H1 (cell line): ENCODE data around the gene STOML2. TPM values are rescaled to one million over a fixed set of nuclear protein-coding genes. Genes with fewer than 3 reads are reported as not detected.

ENCODE experiments used
- CTCF ChIA-PET: fragments of 300-600 bp; sonication (Branson Sonifier 250); formaldehyde crosslinking; loops from one replicate; lab custom pipeline; 2021; ENCODE audit not compliant: partially characterized antibody; lab: Charles Lee
- POLR2A ChIA-PET: fragments of 300-600 bp; sonication (Branson Sonifier 250); formaldehyde crosslinking; loops from one replicate; lab custom pipeline; 2021; ENCODE audit warnings: inconsistent platforms; ENCODE audit not compliant: partially characterized antibody; lab: Charles Lee
- DNase-seq, 2 experiments: peaks; one replicate each; pipeline versions ENCODE4 v3.0.0 to v3.0.0-alpha.2; 2010 to 2022; ENCODE audit warnings: low spot score in 2 of 2, low read depth in 1 of 2, mixed read lengths in 1 of 2
- FAIRE-seq: peaks from 2 replicates; lab custom pipeline; 2011; peaks lifted over from hg19 to GRCh38; lab: Jason Lieb, UNC
- H2AFZ ChIP-seq: 2 replicates; pipeline ENCODE4 v1.8.1; 2012; ENCODE audit warnings: low read length, inconsistent platforms
- H2AK5ac ChIP-seq: 2 replicates; pipeline ENCODE4 v1.6.1; 2013; ENCODE audit warnings: low read depth, low read length
- H2BK120ac ChIP-seq: replicated peaks from 2 replicates; pipeline ENCODE3; 2013; ENCODE audit warnings: low read depth, low read length, inconsistent platforms
- H2BK12ac ChIP-seq: 2 replicates; pipeline ENCODE4 v1.6.1; 2013; ENCODE audit warnings: low read depth, low read length
- H2BK15ac ChIP-seq: 2 replicates; pipeline ENCODE4 v1.6.1; 2013; ENCODE audit warnings: low read length
- H2BK20ac ChIP-seq: 2 replicates; pipeline ENCODE4 v1.6.1; 2013; ENCODE audit warnings: low read length
- H2BK5ac ChIP-seq: 2 replicates; pipeline ENCODE4 v1.6.1; 2013; ENCODE audit warnings: low read depth, low read length
- H3K14ac ChIP-seq: 2 replicates; pipeline ENCODE4 v1.6.1; 2013; ENCODE audit warnings: inconsistent platforms; ENCODE audit not compliant: insufficient read length
- H3K18ac ChIP-seq: 2 replicates; pipeline ENCODE4 v1.6.1; 2013; ENCODE audit warnings: low read length; ENCODE audit errors: extremely low read depth
- H3K23ac ChIP-seq: 2 replicates; pipeline ENCODE4 v1.6.1; 2013; ENCODE audit warnings: inconsistent platforms; ENCODE audit not compliant: insufficient read length
- H3K23me2 ChIP-seq: 2 replicates; pipeline ENCODE4 v1.6.1; 2013; ENCODE audit warnings: low read depth, low read length
- H3K27ac ChIP-seq: 2 replicates; pipeline ENCODE4 v1.6.1; 2011; ENCODE audit warnings: low read depth, low read length, inconsistent platforms
- H3K27me3 ChIP-seq, 4 experiments: replicated peaks in 1 of 4; 1 replicate in 1 of 4; 2 replicates in 3 of 4; pipeline versions ENCODE4 v1.6.1 to v1.8.1; 2011 to 2013; ENCODE audit warnings: low read length in 3 of 4, mild to moderate bottlenecking in 3 of 4, inconsistent platforms in 2 of 4, mixed read lengths in 2 of 4, moderate library complexity in 1 of 4; ENCODE audit not compliant: control insufficient read depth in 3 of 4, insufficient read depth in 3 of 4; ENCODE audit errors: extremely low read depth in 1 of 4
- H3K36me3 ChIP-seq, 4 experiments: 2 replicates each; pipeline versions ENCODE4 v1.6.1 to v1.8.1; 2011 to 2013; ENCODE audit warnings: mild to moderate bottlenecking in 4 of 4, low read length in 3 of 4, moderate library complexity in 2 of 4, control low read depth in 1 of 4, inconsistent platforms in 1 of 4; ENCODE audit not compliant: insufficient read depth in 4 of 4, control insufficient read depth in 2 of 4
- H3K4ac ChIP-seq: replicated peaks from 2 replicates; pipeline ENCODE3; 2013; ENCODE audit warnings: low read length, low read depth, mixed read lengths, inconsistent platforms; ENCODE audit not compliant: insufficient read length
- H3K4me1 ChIP-seq, 4 experiments: replicated peaks in 1 of 4; 1 replicate in 1 of 4; 2 replicates in 3 of 4; pipeline versions ENCODE4 v1.6.1 to v1.8.1; 2011 to 2013; ENCODE audit warnings: low read length in 3 of 4, inconsistent platforms in 2 of 4, mixed read lengths in 1 of 4; ENCODE audit not compliant: insufficient read depth in 4 of 4, control insufficient read depth in 3 of 4
- H3K4me2 ChIP-seq, 2 experiments: 2 replicates each; pipeline versions ENCODE4 v1.6.1 to v1.8.1; 2011 to 2013; ENCODE audit warnings: low read depth in 2 of 2, low read length in 2 of 2, control low read depth in 1 of 2, inconsistent platforms in 1 of 2, mild to moderate bottlenecking in 1 of 2; ENCODE audit not compliant: insufficient read depth in 1 of 2
- H3K4me3 ChIP-seq, 4 experiments: fragments of 200-600, 300-600 bp in 1 of 4; sonication (generic), shearing (Covaris generic), sonication (Bioruptor Twin) in 1 of 4; 2 replicates each; pipeline versions ENCODE4 v1.5.1 to v1.8.1; 2011 to 2016; ENCODE audit warnings: low read length in 4 of 4, low read depth in 3 of 4, control low read depth in 2 of 4, inconsistent platforms in 2 of 4, mild to moderate bottlenecking in 2 of 4, mixed read lengths in 1 of 4, moderate library complexity in 1 of 4; ENCODE audit not compliant: insufficient read depth in 2 of 4; ENCODE audit errors: extremely low read depth in 1 of 4
- H3K56ac ChIP-seq: replicated peaks from 2 replicates; pipeline ENCODE3; 2013; ENCODE audit warnings: low read depth, mild to moderate bottlenecking, mixed read lengths, low read length, inconsistent platforms; ENCODE audit not compliant: insufficient read length
- H3K79me1 ChIP-seq: 2 replicates; pipeline ENCODE4 v1.6.1; 2013; ENCODE audit warnings: low read depth, low read length, control low read depth
- H3K79me2 ChIP-seq, 2 experiments: 2 replicates each; pipeline versions ENCODE4 v1.6.1 to v1.8.1; 2012 to 2013; ENCODE audit warnings: low read length in 2 of 2, mild to moderate bottlenecking in 2 of 2, inconsistent platforms in 1 of 2; ENCODE audit not compliant: insufficient read depth in 2 of 2, control insufficient read depth in 1 of 2
- H3K9ac ChIP-seq, 4 experiments: replicated peaks in 1 of 4; 1 replicate in 1 of 4; 2 replicates in 3 of 4; pipeline versions ENCODE4 v1.6.1 to v1.8.1; 2011 to 2013; ENCODE audit warnings: low read depth in 3 of 4, low read length in 3 of 4, control low read depth in 2 of 4, mild to moderate bottlenecking in 2 of 4, moderate library complexity in 2 of 4, inconsistent platforms in 1 of 4; ENCODE audit errors: extremely low read depth in 1 of 4
- H3K9me3 ChIP-seq, 2 experiments: 2 replicates each; pipeline versions ENCODE4 v1.6.1 to v1.8.1; 2012 to 2013; ENCODE audit warnings: mild to moderate bottlenecking in 2 of 2, moderate library complexity in 2 of 2, control low read depth in 1 of 2, inconsistent platforms in 1 of 2, low read depth in 1 of 2, low read length in 1 of 2, mixed read lengths in 1 of 2; ENCODE audit not compliant: insufficient read depth in 2 of 2
- H4K20me1 ChIP-seq, 2 experiments: replicated peaks in 1 of 2; 2 replicates each; pipeline versions ENCODE3 to v1.8.1; 2011 to 2013; ENCODE audit warnings: inconsistent platforms in 2 of 2, low read length in 2 of 2, mild to moderate bottlenecking in 1 of 2; ENCODE audit not compliant: insufficient read depth in 2 of 2, control insufficient read depth in 1 of 2
- H4K5ac ChIP-seq: 2 replicates; pipeline ENCODE4 v1.6.1; 2013; ENCODE audit warnings: low read length, low read depth, mixed read lengths, inconsistent platforms; ENCODE audit not compliant: insufficient read length
- H4K8ac ChIP-seq: 2 replicates; pipeline ENCODE4 v1.8.0; 2013; ENCODE audit warnings: mild to moderate bottlenecking, moderate library complexity, low read length, inconsistent platforms; ENCODE audit not compliant: insufficient read depth; ENCODE audit errors: extremely low read depth
- H4K91ac ChIP-seq: replicated peaks from 2 replicates; pipeline ENCODE3; 2013; ENCODE audit warnings: low read length, mixed read lengths, inconsistent platforms; ENCODE audit not compliant: insufficient read length
- BCL11A ChIP-seq, 2 experiments: IDR thresholded peaks; one replicate each; pipeline ENCODE4 v1.6.1; 2011; ENCODE audit warnings: low read depth in 2 of 2, low read length in 2 of 2, mild to moderate bottlenecking in 2 of 2
- EP300 ChIP-seq, 2 experiments: IDR thresholded peaks; 1 replicate in 1 of 2; 2 replicates in 1 of 2; pipeline ENCODE4 v1.6.1; 2011 to 2012; ENCODE audit warnings: low read depth in 2 of 2, low read length in 2 of 2, mild to moderate bottlenecking in 2 of 2, borderline replicate concordance in 1 of 2, inconsistent platforms in 1 of 2, moderate library complexity in 1 of 2
- FOSL1 ChIP-seq: IDR thresholded peaks from 2 replicates; pipeline ENCODE4 v1.6.1; 2011; ENCODE audit warnings: mild to moderate bottlenecking, low read depth, low read length, moderate library complexity; ENCODE audit not compliant: insufficient read depth
- HDAC2 ChIP-seq, 2 experiments: fragments of 300-600 bp in 1 of 2; sonication (generic) in 1 of 2; IDR thresholded peaks; 2 replicates each; pipeline ENCODE4 v1.6.1; 2011 to 2012; ENCODE audit warnings: low read depth in 2 of 2, low read length in 2 of 2, mild to moderate bottlenecking in 2 of 2, moderate library complexity in 2 of 2, borderline replicate concordance in 1 of 2, inconsistent platforms in 1 of 2
- NANOG ChIP-seq: IDR thresholded peaks from 2 replicates; pipeline ENCODE4 v1.6.1; 2011; ENCODE audit warnings: low read length, low read depth, mild to moderate bottlenecking, inconsistent platforms; ENCODE audit not compliant: insufficient read depth, poor library complexity, severe bottlenecking
- SAP30 ChIP-seq: fragments of 300-600 bp; sonication (generic); IDR thresholded peaks from 2 replicates; pipeline ENCODE4 v1.7.1; 2012; ENCODE audit warnings: low read length, moderate library complexity, mild to moderate bottlenecking, inconsistent platforms; ENCODE audit not compliant: insufficient read depth, insufficient replicate concordance
- SP2 ChIP-seq: IDR thresholded peaks from 2 replicates; pipeline ENCODE4 v1.6.1; 2012; ENCODE audit warnings: mild to moderate bottlenecking, low read length, inconsistent platforms
- WGBS, 2 experiments: shearing (Covaris generic) in 1 of 2; methylation state at CpG; one replicate each; pipeline versions ENCODE4 v1.1.6 to v1.1.7; 2013 to 2015; ENCODE audit warnings: low lambda C conversion rate in 2 of 2, mixed read lengths in 2 of 2, inconsistent platforms in 1 of 2, low coverage in 1 of 2, missing lambda C conversion rate in 1 of 2; ENCODE audit not compliant: insufficient replicate concordance in 2 of 2, insufficient coverage in 1 of 2, insufficient read length in 1 of 2; ENCODE audit errors: extremely low coverage in 1 of 2, missing lambda C conversion rate in 1 of 2; 5-methylcytosine and 5-hydroxymethylcytosine counted together
- polyA plus RNA-seq, 7 experiments: library from polyadenylated mRNA; depleted of rRNA in 3 of 7; stranded (reverse) in 5 of 7; unstranded in 2 of 7; fragments of >200 nt in 5 of 7; fragments of 200-250 nt in 2 of 7; gene quantifications; 1 replicate in 5 of 7; 2 replicates in 1 of 7; 4 replicates in 1 of 7; pipeline versions ENCODE4 v1.2.1 to v1.2.3, GENCODE V29; 2011 to 2013; ENCODE audit warnings: missing spikeins in 2 of 7, mixed read lengths in 2 of 7
- total RNA-seq: library from RNA; stranded (reverse); fragmentation: NEBNext Ultra II Directional; extraction: Animal tissue kit (Norgen Biotek cat#: 25700); gene quantifications from 2 replicates; pipeline ENCODE4 v1.2.1, GENCODE V29; 2021
- TF ChIP-seq, protein P1 (sequence below): IDR thresholded peaks from 2 replicates; pipeline ENCODE4 v1.6.1; 2011; ENCODE audit warnings: low read length, improper control_type of control experiment

STOML2 gene
- total and polyA plus RNA-seq, 2 of the 8 experiments (the other 6 are each of a cell fraction or from before 2014, with no cell fraction given): 203 to 256 TPM

DNA sequence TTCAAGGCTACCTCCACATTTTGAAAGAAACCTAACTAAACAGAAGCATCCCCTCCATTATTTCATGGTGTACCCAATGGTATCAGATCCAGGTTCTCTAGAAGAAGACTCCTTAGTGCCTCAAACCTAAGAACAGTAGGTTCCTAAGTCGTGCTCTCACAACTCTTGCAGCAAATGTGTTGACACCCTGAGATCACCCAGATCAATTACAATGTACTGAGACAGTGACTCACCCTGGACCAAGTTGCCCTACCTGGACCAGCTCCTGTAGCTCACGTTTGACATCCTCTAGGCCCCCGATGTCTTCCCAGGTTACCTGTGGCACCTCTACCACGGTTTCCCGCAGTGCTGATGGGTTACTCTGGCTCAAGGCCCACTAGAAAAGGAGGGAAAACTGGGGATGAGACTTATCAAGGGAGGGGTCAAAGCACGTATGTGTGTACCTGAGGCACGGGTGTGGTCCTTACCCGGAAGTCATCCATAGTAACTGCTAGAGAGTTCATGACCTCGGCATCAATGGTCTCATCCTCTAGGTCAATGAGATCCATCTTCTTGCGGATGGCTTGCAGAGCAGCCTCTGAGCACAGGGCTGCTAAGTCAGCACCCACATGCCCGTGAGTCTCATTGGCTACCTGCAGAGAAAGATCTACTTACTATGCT, 42.3 kb downstream of the STOML2 start:
- Histone ChIP-seq H3K4me1 (no peaks in the 10 kb centered on the region), H2AK5ac (no peak overlapping the region), H3K9me3 (no peaks in the 10 kb centered on the region; a peak in 1 of 4 replicates), H3K79me1 (no peaks in the 10 kb centered on the region; the same call in 1 of the 2 replicates), H3K27me3 (no peaks in the 10 kb centered on the region), H2BK20ac (no peak overlapping the region), H3K4me2 (no peak overlapping the region), H2BK5ac (no peak overlapping the region), H3K14ac (no peak overlapping the region), H3K4me3 (no peak overlapping the region), H2BK15ac (no peak overlapping the region), H3K23ac (no peak overlapping the region), H2BK12ac (no peak overlapping the region), H3K4ac (no peak overlapping the region), H2BK120ac (no peak overlapping the region), H3K56ac (no peak overlapping the region), H3K18ac (no peak overlapping the region), H3K9ac (no peak overlapping the region), H3K27ac (no peak overlapping the region), H3K79me2 (no peaks in the 10 kb centered on the region), H3K36me3 (peaks cover 89 to 100% (median 97%) of the 10 kb centered on the region in 4 experiments), H4K20me1 (peaks cover 5 to 24% of the 10 kb centered on the region in 2 experiments), H4K8ac (no peak overlapping the region), H3K23me2 (no peaks in the 10 kb centered on the region), H4K91ac (no peak overlapping the region), H2AFZ (no peak overlapping the region), H4K5ac (no peak overlapping the region)
- DNase-seq (no peak), FAIRE-seq (no peak)
- 91% methylated on average over 11 of the region's 11 CpGs; no CpG with 5 or more reads in 1 of the 2 experiments for WGBS, 2 experiments
- POLR2A ChIA-PET: interaction anchor here (0.9 to 1.6 kb wide), 5 partner anchors 9 to 66 kb away, joined by 3 to 7 read pairs (median 5); partner anchors contain the start of gene VCP
- CTCF ChIA-PET: interaction anchor here (0.7 to 9.4 kb wide), 5 partner anchors 7 to 161 kb away, joined by 3 to 50 read pairs (median 4); no protein-coding TSS in a partner anchor
- TF ChIP-seq BCL11A (IDR thresholded peaks at IDR 0.05; ENCODE audit: low read depth in 2 of 2, low read length in 2 of 2): no peak
- TF ChIP-seq HDAC2 (IDR thresholded peaks at IDR 0.05; ENCODE audit: borderline replicate concordance in 1 of 2, low read depth in 2 of 2, low read length in 2 of 2): no peak
- no peak for TF ChIP-seq EP300 (IDR thresholded peaks at IDR 0.05; ENCODE audit: borderline replicate concordance in 1 of 2, low read depth in 2 of 2, low read length in 2 of 2)
- TF ChIP-seq FOSL1: no peak
- TF ChIP-seq SP2: no peak
- no peak for TF ChIP-seq NANOG
- TF ChIP-seq SAP30: no peak
- TF ChIP-seq, protein P1, sequence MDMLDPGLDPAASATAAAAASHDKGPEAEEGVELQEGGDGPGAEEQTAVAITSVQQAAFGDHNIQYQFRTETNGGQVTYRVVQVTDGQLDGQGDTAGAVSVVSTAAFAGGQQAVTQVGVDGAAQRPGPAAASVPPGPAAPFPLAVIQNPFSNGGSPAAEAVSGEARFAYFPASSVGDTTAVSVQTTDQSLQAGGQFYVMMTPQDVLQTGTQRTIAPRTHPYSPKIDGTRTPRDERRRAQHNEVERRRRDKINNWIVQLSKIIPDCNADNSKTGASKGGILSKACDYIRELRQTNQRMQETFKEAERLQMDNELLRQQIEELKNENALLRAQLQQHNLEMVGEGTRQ: no peak
